Activated CD8-positive, alpha-beta memory T cell treated with anti-CD3 and anti-CD28 coated beads for 1 hour (primary cell): ENCODE results near the gene BTBD6.

Source experiments
- DNase-seq, 2 donors: peaks; one replicate each; pipeline ENCODE4 v3.0.0-alpha.2; 2020; ENCODE audit warnings: low read depth in 1 of 2; ENCODE audit errors: extremely low read depth in 1 of 2

The BTBD6 gene

GRCh38 chr14:105248368-105249181 lies at the start of gene BTBD6:
TSS of gene BTBD6 (plus strand) at chr14:105248533. CDS start at chr14:105248712, 179 bp downstream.
- DNase-seq: peak; percentile 58 to 80

- no peak for DNase-seq
These were observed 49.7 kb upstream of the BTBD6 start for GRCh38 chr14:105198588-105198987.

- DNase-seq: no peak
These were observed 49.2 kb upstream of the BTBD6 start for GRCh38 chr14:105199093-105199492.

- DNase-seq: no peak
These were observed 48.3 kb upstream of the BTBD6 start for GRCh38 chr14:105200074-105200473.

GRCh38 chr14:105200641-105201040 lies 47.7 kb upstream of the BTBD6 start:
- no peak for DNase-seq

- DNase-seq: no peak
These were observed 47.0 kb upstream of the BTBD6 start for GRCh38 chr14:105201156-105201924.

- DNase-seq: no peak
These were observed 46.3 kb upstream of the BTBD6 start for GRCh38 chr14:105201925-105202513.

GRCh38 chr14:105203057-105203531 lies 45.2 kb upstream of the BTBD6 start:
- DNase-seq: peak in 1 of 2 donors; percentile 47

- no peak for DNase-seq
These were observed 44.6 kb upstream of the BTBD6 start for GRCh38 chr14:105203701-105204100.

- DNase-seq: no peak
These were observed 44.0 kb upstream of the BTBD6 start for GRCh38 chr14:105204206-105204930.

GRCh38 chr14:105204931-105205672 lies 43.2 kb upstream of the BTBD6 start:
- no peak for DNase-seq

- DNase-seq: no peak
These were observed 42.6 kb upstream of the BTBD6 start for GRCh38 chr14:105205673-105206208.

GRCh38 chr14:105206873-105207272 lies 41.5 kb upstream of the BTBD6 start:
- DNase-seq: no peak

- DNase-seq: no peak
These were observed 40.9 kb upstream of the BTBD6 start for GRCh38 chr14:105207460-105207901.

- DNase-seq: no peak
These were observed 40.2 kb upstream of the BTBD6 start for GRCh38 chr14:105207996-105208737.

- no peak for DNase-seq
These were observed 39.6 kb upstream of the BTBD6 start for GRCh38 chr14:105208738-105209075.

- DNase-seq: no peak
These were observed 39.2 kb upstream of the BTBD6 start for GRCh38 chr14:105209091-105209490.

- DNase-seq: no peak
These were observed 38.7 kb upstream of the BTBD6 start for GRCh38 chr14:105209646-105210045.
